Measurements from ENCODE around the gene SCMH1. TPM values are rescaled to one million over a fixed set of nuclear protein-coding genes. Genes with fewer than 3 reads are reported as not detected.

Gene SCMH1
- total RNA-seq, 4 donors from 2014 or later = 30.6 to 72.9 (median 36.3) TPM

- Histone ChIP-seq H3K4me1 (no peaks in the 10 kb centered on the region), H3K27me3 (no peaks in the 10 kb centered on the region), H3K27ac (no peak overlapping the region), H3K36me3 (peaks cover 0 to 65% (median 0%) of the 10 kb centered on the region in 3 donors), H3K4me3 (no peak overlapping the region), H3K9me3 (no peaks in the 10 kb centered on the region)
- no peak for TF ChIP-seq POLR2A (IDR thresholded peaks at IDR 0.05)
- no peak for TF ChIP-seq CTCF (IDR thresholded peaks at IDR 0.05)
- TF ChIP-seq EP300 (IDR thresholded peaks at IDR 0.05) = no peak
- 88 to 93% methylated on average over 1 of the region's 1 CpG for WGBS, 2 donors
- no peak for DNase-seq (ENCODE audit: low spot score in 2 of 2)
These were observed 170.1 kb downstream of the SCMH1 start for GRCh38 chr1:41072051-41072450.

GRCh38 chr1:41056907-41057306, 185.2 kb downstream of the SCMH1 start:
- no peak for DNase-seq (ENCODE audit: low spot score in 2 of 2)
- Histone ChIP-seq H3K27ac (no peak overlapping the region), H3K9me3 (peaks cover 0 to 10% (median 2%) of the 10 kb centered on the region in 4 donors), H3K4me3 (no peak overlapping the region), H3K36me3 (peaks cover 0 to 94% (median 0%) of the 10 kb centered on the region in 3 donors), H3K27me3 (no peaks in the 10 kb centered on the region), H3K4me1 (no peaks in the 10 kb centered on the region)
- no peak for TF ChIP-seq POLR2A (IDR thresholded peaks at IDR 0.05)
- no peak for TF ChIP-seq CTCF (IDR thresholded peaks at IDR 0.05)
- no peak for TF ChIP-seq EP300 (IDR thresholded peaks at IDR 0.05)
- 94 to 97% methylated on average over 5 of the region's 5 CpGs for WGBS, 2 donors

GRCh38 chr1:41053316-41053715, 188.8 kb downstream of the SCMH1 start:
- Histone ChIP-seq H3K4me1 (no peaks in the 10 kb centered on the region), H3K36me3 (peaks cover 0 to 87% (median 0%) of the 10 kb centered on the region in 3 donors), H3K4me3 (no peak overlapping the region), H3K9me3 (no peaks in the 10 kb centered on the region), H3K27ac (no peak overlapping the region), H3K27me3 (no peaks in the 10 kb centered on the region)
- 68 to 70% methylated on average over 2 of the region's 2 CpGs for WGBS, 2 donors
- no peak for DNase-seq (ENCODE audit: low spot score in 2 of 2)
- TF ChIP-seq EP300 (IDR thresholded peaks at IDR 0.05) = peak in 1 of 2 donors; percentile 22
- TF ChIP-seq CTCF (IDR thresholded peaks at IDR 0.05) = no peak

GRCh38 chr1:41051022-41051421, 191.1 kb downstream of the SCMH1 start:
- Histone ChIP-seq H3K4me1 (peaks cover 0 to 5% (median 2%) of the 10 kb centered on the region in 4 donors), H3K36me3 (peaks cover 0 to 84% (median 0%) of the 10 kb centered on the region in 3 donors), H3K4me3 (no peak overlapping the region), H3K27me3 (no peaks in the 10 kb centered on the region), H3K27ac (no peak overlapping the region), H3K9me3 (no peaks in the 10 kb centered on the region)
- TF ChIP-seq POLR2A (IDR thresholded peaks at IDR 0.05) = no peak
- no peak for TF ChIP-seq CTCF (IDR thresholded peaks at IDR 0.05)
- no peak for TF ChIP-seq EP300 (IDR thresholded peaks at IDR 0.05)
- 94 to 100% methylated on average over 1 of the region's 1 CpG for WGBS, 2 donors
- no peak for DNase-seq (ENCODE audit: low spot score in 2 of 2)

GRCh38 chr1:41048540-41048939, 193.6 kb downstream of the SCMH1 start:
- Histone ChIP-seq H3K4me1 (peaks cover 0 to 26% (median 5%) of the 10 kb centered on the region in 4 donors), H3K27ac (no peak overlapping the region), H3K4me3 (no peak overlapping the region), H3K36me3 (peaks cover 0 to 85% (median 0%) of the 10 kb centered on the region in 3 donors), H3K9me3 (no peaks in the 10 kb centered on the region), H3K27me3 (no peaks in the 10 kb centered on the region)
- WGBS, 2 donors = 93 to 100% methylated on average over 3 of the region's 3 CpGs
- TF ChIP-seq POLR2A (IDR thresholded peaks at IDR 0.05) (no peak), CTCF (IDR thresholded peaks at IDR 0.05) (no peak)
- no peak for DNase-seq (ENCODE audit: low spot score in 2 of 2)

All from tibial nerve (tissue), 4 donors.